SK-N-SH (cell line): Measurements from ENCODE around the gene LGALS14. TPM values are rescaled to one million over a fixed set of nuclear protein-coding genes. Genes with fewer than 3 reads are reported as not detected.

ENCODE experiments used
- CTCF ChIA-PET: fragments of 300-600, 350-600 bp; formaldehyde crosslinking; extraction: SDS; loops from one replicate; lab custom pipeline; 2021; lab: Yijun Ruan, JAX
- POLR2A ChIA-PET: fragments of 350-600 bp; sonication (Branson Sonifier 250); formaldehyde crosslinking; extraction: SDS; loops from one replicate; lab custom pipeline; 2020; ENCODE audit warnings: antibody characterized with exemption, inconsistent platforms; lab: Yijun Ruan, JAX
- DNase-seq: peaks from one replicate; pipeline ENCODE4 v3.0.0; 2012
- H2AFZ ChIP-seq: fragments of 200-600 bp; sonication (generic); 2 replicates; pipeline ENCODE4 v1.8.1; 2016; ENCODE audit warnings: antibody characterized with exemption, mild to moderate bottlenecking, low read depth
- H3F3A ChIP-seq: fragments of 200-600 bp; sonication (generic); replicated peaks from 2 replicates; pipeline ENCODE3; 2016; ENCODE audit warnings: antibody characterized with exemption, mild to moderate bottlenecking; ENCODE audit not compliant: insufficient read depth
- H3K27ac ChIP-seq, 2 experiments: fragments of 200-500 bp in 1 of 2; fragments of 200-600 bp in 1 of 2; sonication (Bioruptor generic) in 1 of 2; sonication (generic), shearing (Covaris generic) in 1 of 2; 2 replicates each; pipeline versions ENCODE4 v1.5.1 to v1.6.1; 2014 to 2016; ENCODE audit warnings: low read depth in 2 of 2, inconsistent platforms in 1 of 2, low read length in 1 of 2, mild to moderate bottlenecking in 1 of 2, mixed read lengths in 1 of 2
- H3K27me3 ChIP-seq: fragments of 200-600 bp; sonication (generic), shearing (Covaris generic); 2 replicates; pipeline ENCODE4 v1.6.1; 2016; ENCODE audit warnings: mixed run types; ENCODE audit not compliant: insufficient read depth
- H3K36me3 ChIP-seq, 2 experiments: fragments of 200-500 bp in 1 of 2; fragments of 200-600 bp in 1 of 2; sonication (Bioruptor generic) in 1 of 2; sonication (generic) in 1 of 2; replicated peaks in 1 of 2; 2 replicates each; pipeline versions ENCODE3 to v1.5.1; 2014 to 2016; ENCODE audit warnings: low read length in 1 of 2, mild to moderate bottlenecking in 1 of 2; ENCODE audit not compliant: insufficient read depth in 2 of 2, control insufficient read depth in 1 of 2
- H3K4me1 ChIP-seq, 2 experiments: fragments of 200-500 bp in 1 of 2; fragments of 200-600 bp in 1 of 2; sonication (Bioruptor generic) in 1 of 2; sonication (generic), shearing (Covaris generic) in 1 of 2; 2 replicates each; pipeline versions ENCODE4 v1.5.1 to v1.6.1; 2014 to 2016; ENCODE audit warnings: low read depth in 1 of 2, low read length in 1 of 2, mixed run types in 1 of 2; ENCODE audit not compliant: insufficient read depth in 2 of 2, control insufficient read depth in 1 of 2
- H3K4me2 ChIP-seq: fragments of 200-600 bp; sonication (generic), shearing (Covaris generic); 2 replicates; pipeline ENCODE4 v1.6.1; 2017; ENCODE audit warnings: mixed run types
- H3K4me3 ChIP-seq, 2 experiments: fragments of 200-500 bp in 1 of 2; fragments of 200-600 bp in 1 of 2; sonication (Bioruptor generic) in 1 of 2; sonication (generic), shearing (Covaris generic) in 1 of 2; 2 replicates each; pipeline versions ENCODE4 v1.5.1 to v1.8.1; 2014 to 2016; ENCODE audit warnings: low read depth in 2 of 2, inconsistent platforms in 1 of 2, low read length in 1 of 2, mild to moderate bottlenecking in 1 of 2, mixed read lengths in 1 of 2, moderate library complexity in 1 of 2
- H3K79me2 ChIP-seq: fragments of 200-600 bp; sonication (generic); 2 replicates; pipeline ENCODE4 v1.8.1; 2017; ENCODE audit warnings: mild to moderate bottlenecking; ENCODE audit not compliant: insufficient read depth
- H3K9ac ChIP-seq: fragments of 200-600 bp; sonication (generic); 2 replicates; pipeline ENCODE4 v1.6.1; 2017; ENCODE audit warnings: mixed run types
- H3K9me2 ChIP-seq: fragments of 200-600 bp; sonication (generic); 2 replicates; pipeline ENCODE4 v1.6.1; 2017; ENCODE audit warnings: mixed run types
- H3K9me3 ChIP-seq: fragments of 200-600 bp; sonication (generic); 2 replicates; pipeline ENCODE4 v1.6.1; 2017; ENCODE audit warnings: mixed run types, mild to moderate bottlenecking, moderate library complexity
- H4K20me1 ChIP-seq: fragments of 200-600 bp; sonication (generic); 2 replicates; pipeline ENCODE4 v1.6.1; 2017; ENCODE audit warnings: mild to moderate bottlenecking, mixed run types; ENCODE audit not compliant: insufficient read depth
- CHD2 ChIP-seq: fragments of 150-350 bp; IDR thresholded peaks from 2 replicates; pipeline ENCODE4 v1.6.1; 2018; ENCODE audit warnings: low read length; ENCODE audit not compliant: partially characterized antibody
- EP300 ChIP-seq, 2 experiments: IDR thresholded peaks; 2 replicates each; pipeline versions ENCODE4 v1.4.0 to v1.6.1; 2012; ENCODE audit warnings: borderline replicate concordance in 1 of 2, low read depth in 1 of 2, low read length in 1 of 2
- FOXJ3 ChIP-seq: sonication (generic); formaldehyde crosslinking; IDR thresholded peaks from 2 replicates; pipeline ENCODE4 v1.5.1; 2020; ENCODE audit warnings: mild to moderate bottlenecking, missing genetic modification reagents
- FOXM1 ChIP-seq: IDR thresholded peaks from 2 replicates; pipeline ENCODE4 v1.4.0; 2012; ENCODE audit warnings: low read depth, mild to moderate bottlenecking
- GABPA ChIP-seq: IDR thresholded peaks from 2 replicates; pipeline ENCODE4 v1.4.0; 2012; ENCODE audit warnings: low read depth, mild to moderate bottlenecking
- MXI1 ChIP-seq: IDR thresholded peaks from 2 replicates; pipeline ENCODE4 v1.6.1; 2012; ENCODE audit warnings: mild to moderate bottlenecking, low read depth, low read length, improper control_type of control experiment
- RCOR1 ChIP-seq: fragments of 150-350 bp; IDR thresholded peaks from 2 replicates; pipeline ENCODE4 v1.6.1; 2017; ENCODE audit warnings: antibody characterized with exemption, low read length
- RFX5 ChIP-seq: IDR thresholded peaks from 2 replicates; pipeline ENCODE4 v1.6.1; 2012; ENCODE audit warnings: mild to moderate bottlenecking, improper control_type of control experiment, low read length
- RXRA ChIP-seq: IDR thresholded peaks from 2 replicates; pipeline ENCODE4 v1.4.0; 2012; ENCODE audit warnings: low read depth, mild to moderate bottlenecking, borderline replicate concordance
- SIN3A ChIP-seq: IDR thresholded peaks from 2 replicates; pipeline ENCODE4 v1.6.1; 2012; ENCODE audit warnings: low read depth, mild to moderate bottlenecking, low read length, moderate library complexity, borderline replicate concordance
- TAF1 ChIP-seq: IDR thresholded peaks from 2 replicates; pipeline ENCODE4 v1.6.1; 2012; ENCODE audit warnings: low read depth, mild to moderate bottlenecking, low read length, moderate library complexity, borderline replicate concordance
- YY1 ChIP-seq: IDR thresholded peaks from 2 replicates; pipeline ENCODE4 v1.4.0; 2012; ENCODE audit warnings: low read depth, mild to moderate bottlenecking
- WGBS: methylation state at CpG from one replicate; pipeline ENCODE4 v1.1.6; 2017; ENCODE audit warnings: low lambda C conversion rate; 5-methylcytosine and 5-hydroxymethylcytosine counted together
- polyA plus RNA-seq, 3 experiments: library from polyadenylated mRNA; depleted of rRNA; stranded (reverse); fragments of >200 nt; gene quantifications; 2 replicates each; pipeline ENCODE4 v1.2.3, GENCODE V29; 2012
- TF ChIP-seq, protein P1 (sequence below): IDR thresholded peaks from 2 replicates; pipeline ENCODE4 v1.4.0; 2012; ENCODE audit warnings: low read depth, borderline replicate concordance
- TF ChIP-seq, protein P2 (sequence below): IDR thresholded peaks from 2 replicates; pipeline ENCODE4 v1.4.0; 2012; ENCODE audit warnings: low read depth
- TF ChIP-seq, protein P3 (sequence below): fragments of 150-350 bp; IDR thresholded peaks from 2 replicates; pipeline ENCODE4 v1.6.1; 2016; ENCODE audit warnings: mild to moderate bottlenecking, low read depth, low read length
- TF ChIP-seq, protein P4 (sequence below): fragments of 200-600 bp; sonication (generic); IDR thresholded peaks from 2 replicates; pipeline ENCODE4 v1.6.1; 2017; ENCODE audit warnings: antibody characterized with exemption, mild to moderate bottlenecking, moderate library complexity

Gene LGALS14, protein sequence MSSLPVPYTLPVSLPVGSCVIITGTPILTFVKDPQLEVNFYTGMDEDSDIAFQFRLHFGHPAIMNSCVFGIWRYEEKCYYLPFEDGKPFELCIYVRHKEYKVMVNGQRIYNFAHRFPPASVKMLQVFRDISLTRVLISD
- polyA plus RNA-seq (2012; rRNA removed): not detected in 2 replicates
- polyA plus RNA-seq (2012; cell fraction: cytosol; rRNA removed): not detected in 2 replicates
- polyA plus RNA-seq (2012; cell fraction: nucleus; rRNA removed): not detected in 2 replicates

DNA sequence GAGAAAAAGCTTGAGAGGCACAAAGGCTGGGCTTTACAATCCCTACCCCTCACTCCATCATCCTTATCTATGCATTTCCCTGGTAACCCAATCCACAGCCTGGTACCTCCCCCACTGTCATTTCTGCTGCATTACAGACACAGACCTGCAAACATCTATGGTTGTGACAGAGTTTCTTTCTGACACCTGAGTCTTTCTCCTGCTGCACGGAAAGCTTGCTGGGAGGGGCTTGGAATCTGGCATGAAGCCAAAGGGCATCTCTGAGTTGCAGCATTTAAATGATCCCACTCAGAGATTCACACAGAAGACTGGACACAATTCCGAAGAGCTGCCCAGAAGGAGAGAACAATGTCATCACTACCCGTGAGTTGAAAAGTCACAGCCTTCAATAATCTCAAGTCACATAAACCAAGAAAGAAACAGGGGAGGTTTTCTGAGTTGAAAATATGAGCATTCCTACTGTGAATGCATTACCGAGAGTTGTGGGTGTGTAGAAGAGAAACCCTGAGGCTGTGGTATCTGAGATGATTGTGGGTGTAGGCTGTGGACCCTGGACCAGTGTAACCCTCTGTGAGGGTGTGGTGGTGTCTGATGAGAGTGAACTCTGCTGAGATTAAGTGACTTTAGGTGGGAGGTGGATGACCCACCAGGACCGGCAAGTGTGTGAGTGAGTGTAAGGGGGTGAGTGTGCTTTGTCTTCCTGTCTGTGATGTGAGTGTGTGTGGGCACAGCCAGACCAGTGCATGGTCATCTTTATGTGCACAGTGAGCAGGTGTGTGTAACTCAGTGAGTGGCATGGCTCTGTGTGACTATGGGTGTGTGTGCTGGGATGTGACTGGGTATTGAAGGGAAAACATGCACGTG, at the start of gene LGALS14:
Gene LGALS14, plus strand, starts transcription at position 301 of the 864 bp plus-strand sequence. Its CDS starts 48 bp downstream, at position 349.
- Histone ChIP-seq H3K36me3 (no peaks in the 10 kb centered on the region), H3K9me3 (no peaks in the 10 kb centered on the region), H3K4me2 (no peak within 1 kb of the TSS), H3K9ac (no peak within 1 kb of the TSS), H3K4me3 (no peak within 1 kb of the TSS), H3F3A (no peaks in the 10 kb centered on the region), H3K4me1 (no peaks in the 10 kb centered on the region), H3K9me2 (no peaks in the 10 kb centered on the region), H3K27ac (no peak within 1 kb of the TSS), H3K27me3 (peaks cover 10% of the 10 kb centered on the region; the same call in 1 of the 2 replicates), H3K79me2 (no peaks in the 10 kb centered on the region), H2AFZ (no peak within 1 kb of the TSS), H4K20me1 (no peaks in the 10 kb centered on the region)
- DNase-seq: no peak
- WGBS: 6% methylated on average over 6 of the region's 6 CpGs
- no peak for TF ChIP-seq RCOR1
- no peak for TF ChIP-seq SIN3A
- TF ChIP-seq TAF1: no peak
- ChIA-PET CTCF (interaction anchor here (1.4 kb wide), 1 partner anchor 33 kb away, joined by 3 read pairs; no protein-coding TSS in a partner anchor), POLR2A (interaction anchor here (0.6 kb wide), 1 partner anchor 47 kb away, joined by 5 read pairs; no protein-coding TSS in a partner anchor)

DNA sequence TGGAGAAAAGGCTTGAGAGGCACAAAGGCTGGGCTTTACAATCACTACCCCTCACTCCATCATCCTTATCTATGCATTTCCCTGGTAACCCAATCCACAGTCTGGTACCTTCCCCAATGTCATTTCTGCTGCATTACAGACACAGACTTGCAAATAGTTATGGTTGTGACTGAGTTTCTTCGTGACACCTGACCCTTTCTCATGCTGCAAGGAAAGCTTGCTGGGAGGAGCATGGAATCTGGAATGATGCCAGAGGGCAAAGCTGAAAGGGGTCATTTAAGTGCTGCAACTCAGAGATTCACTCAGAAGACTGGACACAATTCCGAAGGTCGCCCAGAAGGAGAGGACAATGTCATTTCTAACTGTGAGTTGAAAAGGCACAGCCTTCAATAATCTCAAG, 48.7 kb upstream of the LGALS14 start, which contains the start of gene LGALS16:
Gene LGALS16, plus strand, starts transcription at position 301 of the 400 bp plus-strand sequence. Its CDS starts 49 bp downstream, at position 350.
- no peaks in the 10 kb centered on the region for H3K9me3 ChIP-seq
- 0% methylated on average over 3 of the region's 3 CpGs for WGBS
- no peaks in the 10 kb centered on the region for H3K4me1 ChIP-seq
- DNase-seq: no peak
- no peak within 1 kb of the TSS for H2AFZ ChIP-seq
- no peaks in the 10 kb centered on the region for H3K9me2 ChIP-seq
- no peaks in the 10 kb centered on the region for H3K36me3 ChIP-seq
- no peaks in the 10 kb centered on the region for H3F3A ChIP-seq
- no peaks in the 10 kb centered on the region; the same call in 1 of the 2 replicates for H3K27me3 ChIP-seq
- no peak within 1 kb of the TSS for H3K4me2 ChIP-seq
- H3K79me2 ChIP-seq: no peaks in the 10 kb centered on the region
- no peak within 1 kb of the TSS for H3K9ac ChIP-seq
- no peak within 1 kb of the TSS for H3K4me3 ChIP-seq
- ChIA-PET CTCF (no interaction called here), POLR2A (no interaction called here)
- TF ChIP-seq, protein P1, sequence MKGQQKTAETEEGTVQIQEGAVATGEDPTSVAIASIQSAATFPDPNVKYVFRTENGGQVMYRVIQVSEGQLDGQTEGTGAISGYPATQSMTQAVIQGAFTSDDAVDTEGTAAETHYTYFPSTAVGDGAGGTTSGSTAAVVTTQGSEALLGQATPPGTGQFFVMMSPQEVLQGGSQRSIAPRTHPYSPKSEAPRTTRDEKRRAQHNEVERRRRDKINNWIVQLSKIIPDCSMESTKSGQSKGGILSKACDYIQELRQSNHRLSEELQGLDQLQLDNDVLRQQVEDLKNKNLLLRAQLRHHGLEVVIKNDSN: no peak
- TF ChIP-seq RXRA (no peak), MXI1 (no peak), FOXM1 (no peak), CHD2 (no peak), FOXJ3 (CRISPR knock-in tag) (no peak), YY1 (no peak), RFX5 (no peak), EP300 (IDR thresholded peaks at IDR 0.05; ENCODE audit: borderline replicate concordance in 1 of 2, low read depth in 1 of 2, low read length in 1 of 2) (no peak), GABPA (no peak)
- TF ChIP-seq, protein P2, sequence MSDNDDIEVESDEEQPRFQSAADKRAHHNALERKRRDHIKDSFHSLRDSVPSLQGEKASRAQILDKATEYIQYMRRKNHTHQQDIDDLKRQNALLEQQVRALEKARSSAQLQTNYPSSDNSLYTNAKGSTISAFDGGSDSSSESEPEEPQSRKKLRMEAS: no peak
- TF ChIP-seq, protein P3, sequence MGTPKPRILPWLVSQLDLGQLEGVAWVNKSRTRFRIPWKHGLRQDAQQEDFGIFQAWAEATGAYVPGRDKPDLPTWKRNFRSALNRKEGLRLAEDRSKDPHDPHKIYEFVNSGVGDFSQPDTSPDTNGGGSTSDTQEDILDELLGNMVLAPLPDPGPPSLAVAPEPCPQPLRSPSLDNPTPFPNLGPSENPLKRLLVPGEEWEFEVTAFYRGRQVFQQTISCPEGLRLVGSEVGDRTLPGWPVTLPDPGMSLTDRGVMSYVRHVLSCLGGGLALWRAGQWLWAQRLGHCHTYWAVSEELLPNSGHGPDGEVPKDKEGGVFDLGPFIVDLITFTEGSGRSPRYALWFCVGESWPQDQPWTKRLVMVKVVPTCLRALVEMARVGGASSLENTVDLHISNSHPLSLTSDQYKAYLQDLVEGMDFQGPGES: no peak
- TF ChIP-seq, protein P4, sequence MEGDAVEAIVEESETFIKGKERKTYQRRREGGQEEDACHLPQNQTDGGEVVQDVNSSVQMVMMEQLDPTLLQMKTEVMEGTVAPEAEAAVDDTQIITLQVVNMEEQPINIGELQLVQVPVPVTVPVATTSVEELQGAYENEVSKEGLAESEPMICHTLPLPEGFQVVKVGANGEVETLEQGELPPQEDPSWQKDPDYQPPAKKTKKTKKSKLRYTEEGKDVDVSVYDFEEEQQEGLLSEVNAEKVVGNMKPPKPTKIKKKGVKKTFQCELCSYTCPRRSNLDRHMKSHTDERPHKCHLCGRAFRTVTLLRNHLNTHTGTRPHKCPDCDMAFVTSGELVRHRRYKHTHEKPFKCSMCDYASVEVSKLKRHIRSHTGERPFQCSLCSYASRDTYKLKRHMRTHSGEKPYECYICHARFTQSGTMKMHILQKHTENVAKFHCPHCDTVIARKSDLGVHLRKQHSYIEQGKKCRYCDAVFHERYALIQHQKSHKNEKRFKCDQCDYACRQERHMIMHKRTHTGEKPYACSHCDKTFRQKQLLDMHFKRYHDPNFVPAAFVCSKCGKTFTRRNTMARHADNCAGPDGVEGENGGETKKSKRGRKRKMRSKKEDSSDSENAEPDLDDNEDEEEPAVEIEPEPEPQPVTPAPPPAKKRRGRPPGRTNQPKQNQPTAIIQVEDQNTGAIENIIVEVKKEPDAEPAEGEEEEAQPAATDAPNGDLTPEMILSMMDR: no peak
- no peaks in the 10 kb centered on the region for H4K20me1 ChIP-seq
- H3K27ac ChIP-seq: no peak within 1 kb of the TSS
